ENCODE data around the gene RERE. TPM values are rescaled to one million over a fixed set of nuclear protein-coding genes. Genes with fewer than 3 reads are reported as not detected.
A peak's percentile ranks its signal among the peaks of the same experiment; 100 is the strongest.

Gene RERE
- total RNA-seq, 1 donor from 2014 or later, result 124 TPM

DNA sequence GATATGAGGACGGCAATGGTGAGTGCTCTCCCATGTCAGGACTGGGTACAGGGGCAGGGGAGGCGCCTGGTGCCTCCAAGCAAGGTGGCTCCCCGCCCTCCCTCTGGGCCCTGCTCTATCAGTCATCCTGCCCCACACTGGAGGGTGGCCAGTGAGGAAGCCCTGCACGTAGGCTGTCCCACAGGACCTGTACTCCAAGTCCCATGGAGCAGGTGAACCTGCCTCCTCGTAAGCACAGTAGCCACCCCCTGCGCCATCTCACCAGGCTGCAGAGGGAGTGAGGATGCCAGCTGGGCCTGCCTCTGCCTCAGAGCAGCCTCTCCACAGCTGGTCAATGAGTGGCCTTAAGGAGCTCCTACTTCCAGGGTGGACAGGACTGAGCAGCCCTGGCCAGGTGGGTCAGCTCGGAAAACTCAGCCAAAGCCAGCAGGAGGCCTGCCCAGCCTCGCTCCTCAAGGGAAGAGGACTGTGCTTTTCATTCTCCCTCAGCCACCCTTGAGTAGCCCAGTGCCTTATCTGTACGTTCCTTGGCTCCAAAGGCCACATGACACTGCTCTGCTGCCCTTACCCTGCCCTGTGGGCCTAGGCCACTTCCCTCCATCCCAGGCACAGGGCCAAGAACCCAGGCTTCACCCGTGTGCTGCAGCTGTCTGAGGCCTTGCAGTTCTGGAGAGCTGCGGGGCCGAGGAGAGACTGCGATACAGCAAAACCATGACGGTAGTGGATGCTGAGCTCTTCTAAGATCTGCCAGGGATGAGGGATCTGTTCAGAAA is 459.9 kb downstream of the RERE start:
- Histone ChIP-seq H3K4me2 (ENCODE audit: low read length) (no peak overlapping the region), H3K9ac (ENCODE audit: low read length) (no peak overlapping the region), H2AFZ (ENCODE audit: low read depth, low read length) (no peak overlapping the region), H3K36me3 (ENCODE audit: insufficient read depth, low read length) (peaks cover 22% of the 10 kb centered on the region), H3K27me3 (ENCODE audit: insufficient read depth, low read length) (no peaks in the 10 kb centered on the region), H4K20me1 (ENCODE audit: insufficient read depth, low read length) (peaks cover 28% of the 10 kb centered on the region), H3K4me1 (ENCODE audit: insufficient read depth, low read length) (no peaks in the 10 kb centered on the region), H3K9me3 (ENCODE audit: insufficient read depth, low read depth, low read length) (no peaks in the 10 kb centered on the region), H3K4me3 (ENCODE audit: insufficient read depth, low read depth, low read length) (no peak overlapping the region), H3K79me2 (ENCODE audit: insufficient read depth, low read length) (no peaks in the 10 kb centered on the region), H3K27ac (ENCODE audit: low read depth, low read length) (no peak overlapping the region)
- FAIRE-seq (no peak), DNase-seq (ENCODE audit: low read depth) (no peak)
- no peak overlapping the region for H3K4me3 Mint-ChIP-seq (ENCODE audit: unreplicated experiment)
- no peaks in the 10 kb centered on the region for H3K27me3 Mint-ChIP-seq (ENCODE audit: low read depth, unreplicated experiment)
- H3K9me3 Mint-ChIP-seq (ENCODE audit: unreplicated experiment), result peaks cover 2% of the 10 kb centered on the region
- peaks cover 29% of the 10 kb centered on the region for H3K36me3 Mint-ChIP-seq (ENCODE audit: low read depth, unreplicated experiment)
- TF ChIP-seq EZH2 (IDR thresholded peaks at IDR 0.05; ENCODE audit: insufficient read depth, low read length), result no peak
- TF ChIP-seq, protein P1, sequence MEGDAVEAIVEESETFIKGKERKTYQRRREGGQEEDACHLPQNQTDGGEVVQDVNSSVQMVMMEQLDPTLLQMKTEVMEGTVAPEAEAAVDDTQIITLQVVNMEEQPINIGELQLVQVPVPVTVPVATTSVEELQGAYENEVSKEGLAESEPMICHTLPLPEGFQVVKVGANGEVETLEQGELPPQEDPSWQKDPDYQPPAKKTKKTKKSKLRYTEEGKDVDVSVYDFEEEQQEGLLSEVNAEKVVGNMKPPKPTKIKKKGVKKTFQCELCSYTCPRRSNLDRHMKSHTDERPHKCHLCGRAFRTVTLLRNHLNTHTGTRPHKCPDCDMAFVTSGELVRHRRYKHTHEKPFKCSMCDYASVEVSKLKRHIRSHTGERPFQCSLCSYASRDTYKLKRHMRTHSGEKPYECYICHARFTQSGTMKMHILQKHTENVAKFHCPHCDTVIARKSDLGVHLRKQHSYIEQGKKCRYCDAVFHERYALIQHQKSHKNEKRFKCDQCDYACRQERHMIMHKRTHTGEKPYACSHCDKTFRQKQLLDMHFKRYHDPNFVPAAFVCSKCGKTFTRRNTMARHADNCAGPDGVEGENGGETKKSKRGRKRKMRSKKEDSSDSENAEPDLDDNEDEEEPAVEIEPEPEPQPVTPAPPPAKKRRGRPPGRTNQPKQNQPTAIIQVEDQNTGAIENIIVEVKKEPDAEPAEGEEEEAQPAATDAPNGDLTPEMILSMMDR (IDR thresholded peaks at IDR 0.05; ENCODE audit: insufficient read depth, low read depth, low read length), result no peak
- H3K27ac Mint-ChIP-seq (ENCODE audit: unreplicated experiment), result peak overlapping the region; percentile 53
- no peaks in the 10 kb centered on the region for H3K4me1 Mint-ChIP-seq (ENCODE audit: low read depth, unreplicated experiment)

DNA sequence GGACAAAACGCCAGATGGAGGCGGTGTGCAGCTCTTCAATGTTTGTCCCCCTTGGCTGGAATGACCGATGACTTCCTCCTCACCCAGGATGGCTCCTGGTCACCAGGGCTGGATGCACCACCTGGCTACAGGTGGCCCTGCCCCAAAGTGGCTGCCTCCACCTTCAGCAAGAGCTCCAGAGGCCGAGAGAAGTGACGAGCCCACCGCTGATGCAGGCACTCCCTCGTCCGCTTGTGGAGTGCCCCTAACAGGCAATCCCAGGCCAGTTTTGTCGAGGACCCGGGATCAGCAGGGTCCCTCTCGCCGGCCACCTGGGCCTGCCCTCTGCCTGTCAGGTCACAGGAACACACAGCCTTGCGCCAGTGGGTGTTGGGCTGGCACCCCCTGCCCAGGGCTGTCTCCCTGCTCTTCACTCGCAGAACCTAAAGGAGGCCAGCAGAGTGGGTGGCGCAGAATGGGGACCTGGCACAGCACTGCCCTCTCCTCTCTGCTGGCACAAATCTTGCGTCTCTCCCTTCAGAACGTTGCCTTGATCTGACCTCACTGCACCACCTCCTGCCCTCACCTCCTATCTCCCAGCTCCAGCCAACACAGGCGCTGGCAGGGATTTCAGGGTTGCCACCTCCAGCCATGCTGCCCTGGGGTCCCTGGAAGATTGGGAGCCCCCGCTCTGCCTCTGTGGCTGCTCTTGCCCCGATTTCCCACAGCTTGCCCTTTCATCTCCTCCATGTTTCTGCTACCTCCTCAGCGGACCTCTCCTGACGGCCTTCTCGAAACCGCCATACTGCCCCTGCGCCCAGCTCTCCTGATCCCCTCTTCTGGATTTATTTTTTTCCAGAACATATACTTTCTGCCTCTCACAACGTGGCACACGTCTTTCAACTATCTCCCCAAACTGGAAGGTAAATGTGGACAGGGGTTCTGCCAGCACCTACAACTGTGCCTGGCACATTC is 460.9 kb downstream of the RERE start:
- TF ChIP-seq EZH2 (IDR thresholded peaks at IDR 0.05; ENCODE audit: insufficient read depth, low read length), result no peak
- TF ChIP-seq, protein P1 (IDR thresholded peaks at IDR 0.05; ENCODE audit: insufficient read depth, low read depth, low read length), result no peak
- Mint-ChIP-seq H3K4me3 (ENCODE audit: unreplicated experiment) (no peak overlapping the region), H3K27ac (ENCODE audit: unreplicated experiment) (peak overlapping the region; percentile 77), H3K9me3 (ENCODE audit: unreplicated experiment) (peaks cover 2% of the 10 kb centered on the region), H3K36me3 (ENCODE audit: low read depth, unreplicated experiment) (peaks cover 27% of the 10 kb centered on the region), H3K4me1 (ENCODE audit: low read depth, unreplicated experiment) (no peaks in the 10 kb centered on the region), H3K27me3 (ENCODE audit: low read depth, unreplicated experiment) (no peaks in the 10 kb centered on the region)
- Histone ChIP-seq H3K27me3 (ENCODE audit: insufficient read depth, low read length) (no peaks in the 10 kb centered on the region), H3K36me3 (ENCODE audit: insufficient read depth, low read length) (peaks cover 20% of the 10 kb centered on the region), H3K4me1 (ENCODE audit: insufficient read depth, low read length) (no peaks in the 10 kb centered on the region), H4K20me1 (ENCODE audit: insufficient read depth, low read length) (peaks cover 27% of the 10 kb centered on the region), H3K79me2 (ENCODE audit: insufficient read depth, low read length) (no peaks in the 10 kb centered on the region), H3K4me3 (ENCODE audit: insufficient read depth, low read depth, low read length) (no peak overlapping the region), H3K9me3 (ENCODE audit: insufficient read depth, low read depth, low read length) (no peaks in the 10 kb centered on the region), H3K4me2 (ENCODE audit: low read length) (no peak overlapping the region), H3K27ac (ENCODE audit: low read depth, low read length) (no peak overlapping the region), H3K9ac (ENCODE audit: low read length) (no peak overlapping the region), H2AFZ (ENCODE audit: low read depth, low read length) (no peak overlapping the region)
- no peak for DNase-seq (ENCODE audit: low read depth)
- FAIRE-seq, result no peak
